BE2C (cell line): ENCODE data around the gene TRMT1.

ENCODE experiments used
- DNase-seq: peaks from one replicate; pipeline ENCODE4 v3.0.0-alpha.2; 2020
- H3K27me3 ChIP-seq: fragments of 250-450 bp; sonication (Bioruptor Pico); 2 replicates; pipeline ENCODE4 v1.5.1; 2020; ENCODE audit warnings: mild to moderate bottlenecking
- H3K36me3 ChIP-seq: fragments of 250-450 bp; sonication (Bioruptor Pico); 2 replicates; pipeline ENCODE4 v1.5.1; 2020; ENCODE audit warnings: mild to moderate bottlenecking
- H3K4me1 ChIP-seq: fragments of 250-450 bp; sonication (Bioruptor Pico); 2 replicates; pipeline ENCODE4 v1.5.1; 2020
- H3K4me3 ChIP-seq: 2 replicates; pipeline ENCODE4 v1.5.1; 2011; ENCODE audit warnings: low read depth, low read length
- H3K9me3 ChIP-seq: fragments of 250-450 bp; sonication (Bioruptor Pico); 2 replicates; pipeline ENCODE4 v1.5.1; 2020
- TF ChIP-seq, protein P1 (sequence below): IDR thresholded peaks from 2 replicates; pipeline ENCODE4 v1.5.1; 2012; ENCODE audit warnings: mild to moderate bottlenecking, low read depth, low read length

TRMT1 gene

DNA sequence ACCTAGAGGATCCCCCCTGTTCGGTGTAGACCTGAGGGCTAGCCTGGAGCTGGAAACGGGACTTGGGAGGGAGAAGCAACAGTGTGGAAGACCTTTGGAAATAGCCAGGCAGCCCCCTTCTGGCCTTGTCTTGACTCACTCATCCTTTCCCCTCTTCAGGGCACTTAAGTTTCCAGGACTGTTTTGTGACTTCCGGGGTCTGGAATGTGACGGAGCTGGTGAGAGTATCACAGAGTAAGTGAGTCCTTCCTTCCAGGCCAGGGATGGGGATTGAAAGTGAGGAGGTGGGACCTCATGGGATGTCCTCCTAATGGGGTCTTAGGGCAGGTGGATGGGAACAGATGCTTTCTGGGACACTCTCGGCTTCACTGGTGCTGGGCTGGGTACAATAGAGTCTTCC is 43.3 kb downstream of the TRMT1 start:
- H3K27me3 ChIP-seq: no peaks in the 10 kb centered on the region
- H3K9me3 ChIP-seq: no peaks in the 10 kb centered on the region
- TF ChIP-seq, protein P1, sequence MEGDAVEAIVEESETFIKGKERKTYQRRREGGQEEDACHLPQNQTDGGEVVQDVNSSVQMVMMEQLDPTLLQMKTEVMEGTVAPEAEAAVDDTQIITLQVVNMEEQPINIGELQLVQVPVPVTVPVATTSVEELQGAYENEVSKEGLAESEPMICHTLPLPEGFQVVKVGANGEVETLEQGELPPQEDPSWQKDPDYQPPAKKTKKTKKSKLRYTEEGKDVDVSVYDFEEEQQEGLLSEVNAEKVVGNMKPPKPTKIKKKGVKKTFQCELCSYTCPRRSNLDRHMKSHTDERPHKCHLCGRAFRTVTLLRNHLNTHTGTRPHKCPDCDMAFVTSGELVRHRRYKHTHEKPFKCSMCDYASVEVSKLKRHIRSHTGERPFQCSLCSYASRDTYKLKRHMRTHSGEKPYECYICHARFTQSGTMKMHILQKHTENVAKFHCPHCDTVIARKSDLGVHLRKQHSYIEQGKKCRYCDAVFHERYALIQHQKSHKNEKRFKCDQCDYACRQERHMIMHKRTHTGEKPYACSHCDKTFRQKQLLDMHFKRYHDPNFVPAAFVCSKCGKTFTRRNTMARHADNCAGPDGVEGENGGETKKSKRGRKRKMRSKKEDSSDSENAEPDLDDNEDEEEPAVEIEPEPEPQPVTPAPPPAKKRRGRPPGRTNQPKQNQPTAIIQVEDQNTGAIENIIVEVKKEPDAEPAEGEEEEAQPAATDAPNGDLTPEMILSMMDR: no peak
- H3K4me1 ChIP-seq: peaks cover 24% of the 10 kb centered on the region
- H3K4me3 ChIP-seq: no peak overlapping the region
- peaks cover 3% of the 10 kb centered on the region; the same call in 1 of the 2 replicates for H3K36me3 ChIP-seq
- no peak for DNase-seq

GRCh38 chr19:13072188-13072908 is 44.2 kb downstream of the TRMT1 start:
- no peak for DNase-seq
- Histone ChIP-seq H3K4me3 (no peak overlapping the region), H3K4me1 (peaks cover 16% of the 10 kb centered on the region), H3K36me3 (peaks cover 3% of the 10 kb centered on the region; the same call in 1 of the 2 replicates), H3K27me3 (no peaks in the 10 kb centered on the region), H3K9me3 (no peaks in the 10 kb centered on the region)
- TF ChIP-seq, protein P1: no peak

GRCh38 chr19:13071444-13072187 is 44.9 kb downstream of the TRMT1 start:
- Histone ChIP-seq H3K36me3 (peaks cover 3% of the 10 kb centered on the region; the same call in 1 of the 2 replicates), H3K4me3 (no peak overlapping the region), H3K4me1 (peaks cover 9% of the 10 kb centered on the region; the same call in 1 of the 2 replicates), H3K27me3 (no peaks in the 10 kb centered on the region), H3K9me3 (no peaks in the 10 kb centered on the region)
- TF ChIP-seq, protein P1: no peak
- no peak for DNase-seq

- H3K9me3 ChIP-seq: no peaks in the 10 kb centered on the region
- H3K27me3 ChIP-seq: no peaks in the 10 kb centered on the region
- TF ChIP-seq, protein P1: no peak
- H3K36me3 ChIP-seq: peaks cover 3% of the 10 kb centered on the region; the same call in 1 of the 2 replicates
- peaks cover 5% of the 10 kb centered on the region; the same call in 1 of the 2 replicates for H3K4me1 ChIP-seq
- no peak for DNase-seq
- H3K4me3 ChIP-seq: no peak overlapping the region
These were observed 46.0 kb downstream of the TRMT1 start for GRCh38 chr19:13070425-13071140.

DNA sequence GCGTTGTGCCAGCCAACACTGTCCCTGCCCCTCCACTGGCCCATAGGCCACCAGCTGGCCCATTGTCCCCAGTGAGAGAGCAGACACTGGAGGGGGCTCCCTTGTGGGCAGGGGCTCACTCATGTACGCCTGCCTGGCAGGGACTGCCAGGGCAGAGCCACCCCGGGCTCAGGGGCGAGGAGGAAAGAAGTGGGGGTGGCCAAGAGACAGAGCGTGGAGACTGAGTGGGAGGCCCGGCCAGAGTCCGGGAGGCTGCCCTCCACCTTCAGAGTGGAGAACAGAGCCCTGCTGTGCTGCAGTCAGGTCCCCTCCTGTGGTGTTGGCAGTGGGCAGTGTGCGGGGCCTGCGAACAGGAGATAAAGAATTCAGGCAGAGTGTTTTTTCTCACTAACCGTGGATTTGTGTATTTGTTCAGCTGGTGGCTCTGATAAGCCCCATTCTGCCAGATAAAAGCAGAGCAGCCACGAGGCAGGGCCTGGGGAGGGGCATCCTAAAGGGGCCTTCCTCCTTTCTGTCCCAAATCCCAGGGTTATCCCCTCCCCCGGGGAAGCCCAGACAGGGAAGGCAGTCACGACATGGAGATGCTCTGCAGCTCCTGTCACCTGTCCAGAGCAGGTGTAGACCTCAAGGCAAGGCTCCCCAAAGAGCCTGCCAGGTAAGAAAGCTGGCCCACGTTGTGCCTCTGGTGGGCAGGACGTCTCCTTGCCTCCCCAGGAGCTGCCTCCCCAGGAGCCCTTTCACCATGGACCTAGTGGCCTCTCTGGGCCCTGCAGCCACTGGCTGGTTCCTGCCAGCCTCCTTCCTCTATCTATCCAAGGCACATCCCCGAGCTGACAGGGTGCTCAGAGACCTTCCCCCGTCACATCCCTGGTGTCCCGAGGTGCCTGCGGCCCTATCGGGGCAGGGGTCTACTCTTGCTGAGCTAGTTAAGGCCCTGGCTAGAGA is 46.9 kb downstream of the TRMT1 start:
- no peaks in the 10 kb centered on the region for H3K9me3 ChIP-seq
- no peak for DNase-seq
- no peaks in the 10 kb centered on the region for H3K27me3 ChIP-seq
- H3K4me1 ChIP-seq: peaks cover 5% of the 10 kb centered on the region; the same call in 1 of the 2 replicates
- H3K36me3 ChIP-seq: peaks cover 3% of the 10 kb centered on the region; the same call in 1 of the 2 replicates
- TF ChIP-seq, protein P1: no peak
- no peak overlapping the region for H3K4me3 ChIP-seq
